ENCODE results near the gene SPPL2B. TPM values are rescaled to one million over a fixed set of nuclear protein-coding genes. Genes with fewer than 3 reads are reported as not detected.

SPPL2B gene
- polyA plus RNA-seq, 3 donors, result 52.5 to 129 (median 80.4) TPM

DNA sequence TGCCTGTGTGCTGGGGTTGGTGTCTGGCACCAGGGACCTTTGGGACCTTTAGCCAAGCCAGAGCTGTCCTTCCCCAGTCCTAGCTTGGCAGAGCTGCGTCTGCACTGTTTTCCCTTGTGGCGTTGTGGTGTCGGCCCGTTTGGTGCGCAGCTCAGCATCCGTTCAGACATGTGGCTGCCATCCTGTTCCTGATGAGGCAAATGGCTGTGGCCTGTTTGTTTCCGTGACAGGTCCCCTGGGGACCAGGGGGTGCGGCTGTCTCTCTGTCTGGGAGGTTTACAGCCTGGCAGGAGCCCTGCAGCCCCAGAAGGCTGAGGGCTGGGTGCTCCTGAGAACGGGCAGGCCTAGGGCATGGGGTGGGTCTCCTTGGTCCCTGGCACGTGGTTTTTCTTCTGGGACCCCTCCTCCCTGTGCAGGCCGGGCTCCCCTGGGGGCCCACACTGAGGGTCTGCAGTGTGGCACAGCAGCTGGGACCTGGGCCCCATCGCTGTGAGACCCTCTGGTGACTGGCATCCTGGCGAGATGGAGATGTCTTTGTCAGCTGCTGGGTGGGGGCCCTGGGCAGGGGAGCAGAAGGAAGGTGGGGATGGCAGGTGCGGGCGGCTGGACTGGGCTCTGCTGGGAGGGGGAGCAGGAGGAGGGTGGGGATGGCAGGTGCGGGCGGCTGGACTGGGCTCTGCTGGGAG, 4.0 kb downstream of the SPPL2B start:
- DNase-seq (ENCODE audit: extremely low read depth in 1 of 11, low read depth in 9 of 11, low spot score in 4 of 11), result no peak

GRCh38 chr19:2333027-2333806, 4.7 kb downstream of the SPPL2B start:
- no peak for DNase-seq (ENCODE audit: extremely low read depth in 1 of 11, low read depth in 9 of 11, low spot score in 4 of 11)

GRCh38 chr19:2333807-2334211, 5.3 kb downstream of the SPPL2B start:
- no peak for DNase-seq (ENCODE audit: extremely low read depth in 1 of 11, low read depth in 9 of 11, low spot score in 4 of 11)

- DNase-seq (ENCODE audit: extremely low read depth in 1 of 11, low read depth in 9 of 11, low spot score in 4 of 11), result no peak
These were observed 5.9 kb downstream of the SPPL2B start for GRCh38 chr19:2334426-2334825.

DNA sequence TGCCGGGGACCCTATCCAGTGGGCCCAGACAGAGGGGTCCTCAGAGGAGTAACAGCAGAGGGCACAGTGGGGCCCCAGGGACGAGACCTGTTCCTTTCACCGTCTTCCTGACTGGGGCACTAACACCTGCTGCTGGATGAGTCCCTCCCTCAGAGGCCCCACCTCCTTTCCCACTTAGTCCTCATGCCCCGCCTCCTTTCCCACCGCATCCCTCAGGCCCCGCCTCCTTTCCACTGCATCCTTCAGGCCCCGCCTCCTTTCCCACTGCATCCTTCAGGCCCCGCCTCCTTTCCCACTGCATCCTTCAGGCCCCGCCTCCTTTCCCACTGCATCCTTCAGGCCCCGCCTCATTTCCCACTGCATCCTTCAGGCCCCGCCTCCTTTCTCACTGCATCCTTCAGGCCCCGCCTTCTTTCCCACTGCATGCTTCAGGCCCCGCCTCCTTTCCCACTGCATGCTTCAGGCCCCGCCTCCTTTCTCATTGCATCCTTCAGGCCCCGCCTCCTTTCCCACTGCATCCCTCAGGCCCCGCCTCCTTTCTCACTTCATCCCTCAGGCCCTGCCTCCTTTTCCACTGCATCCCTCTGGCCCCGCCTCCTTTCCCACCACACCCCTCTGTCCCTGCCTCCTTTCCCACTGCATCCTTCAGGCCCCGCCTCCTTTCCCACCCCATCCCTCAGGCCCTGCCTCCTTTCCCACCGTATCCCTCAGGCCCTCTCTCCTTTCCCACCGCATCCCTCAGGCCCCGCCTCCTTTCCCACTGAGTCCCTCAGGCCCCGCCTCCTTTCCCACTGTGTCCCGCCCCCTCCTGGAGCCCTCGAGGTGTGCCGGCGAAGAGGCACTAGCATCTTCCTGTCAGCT, 6.7 kb downstream of the SPPL2B start:
- no peak for DNase-seq (ENCODE audit: extremely low read depth in 1 of 11, low read depth in 9 of 11, low spot score in 4 of 11)

DNA sequence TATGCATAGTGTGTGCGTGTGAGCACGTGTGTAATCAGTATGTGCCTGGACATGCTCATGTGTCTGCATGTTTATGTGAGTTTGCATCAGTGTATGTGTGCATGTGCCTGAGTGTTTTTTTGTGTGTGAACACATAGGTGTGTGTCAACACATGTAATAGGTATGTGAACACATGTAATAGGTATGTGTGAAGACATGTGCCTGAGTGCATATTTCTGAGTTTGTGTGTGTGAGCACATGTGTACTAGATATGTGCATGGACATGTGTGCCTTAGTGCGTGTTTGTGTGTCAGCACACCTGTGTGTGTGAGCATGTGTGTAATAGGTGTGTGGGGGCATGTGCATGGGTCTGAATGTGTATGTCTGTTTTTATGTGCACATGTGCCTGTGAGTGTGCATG, 7.4 kb downstream of the SPPL2B start:
- DNase-seq (ENCODE audit: extremely low read depth in 1 of 11, low read depth in 9 of 11, low spot score in 4 of 11), result no peak

- DNase-seq (ENCODE audit: extremely low read depth in 1 of 11, low read depth in 9 of 11, low spot score in 4 of 11), result no peak
These were observed 8.2 kb downstream of the SPPL2B start for GRCh38 chr19:2336528-2337328.

- DNase-seq (ENCODE audit: extremely low read depth in 1 of 11, low read depth in 9 of 11, low spot score in 4 of 11), result peak in 10 of 11 donors; percentile 48 to 85 (median 72)
These were observed 8.8 kb downstream of the SPPL2B start for GRCh38 chr19:2337329-2337707.

GRCh38 chr19:2338055-2338615, 9.7 kb downstream of the SPPL2B start:
- no peak for DNase-seq (ENCODE audit: extremely low read depth in 1 of 11, low read depth in 9 of 11, low spot score in 4 of 11)

GRCh38 chr19:2338751-2339643, 10.5 kb downstream of the SPPL2B start:
- no peak for DNase-seq (ENCODE audit: extremely low read depth in 1 of 11, low read depth in 9 of 11, low spot score in 4 of 11)

DNA sequence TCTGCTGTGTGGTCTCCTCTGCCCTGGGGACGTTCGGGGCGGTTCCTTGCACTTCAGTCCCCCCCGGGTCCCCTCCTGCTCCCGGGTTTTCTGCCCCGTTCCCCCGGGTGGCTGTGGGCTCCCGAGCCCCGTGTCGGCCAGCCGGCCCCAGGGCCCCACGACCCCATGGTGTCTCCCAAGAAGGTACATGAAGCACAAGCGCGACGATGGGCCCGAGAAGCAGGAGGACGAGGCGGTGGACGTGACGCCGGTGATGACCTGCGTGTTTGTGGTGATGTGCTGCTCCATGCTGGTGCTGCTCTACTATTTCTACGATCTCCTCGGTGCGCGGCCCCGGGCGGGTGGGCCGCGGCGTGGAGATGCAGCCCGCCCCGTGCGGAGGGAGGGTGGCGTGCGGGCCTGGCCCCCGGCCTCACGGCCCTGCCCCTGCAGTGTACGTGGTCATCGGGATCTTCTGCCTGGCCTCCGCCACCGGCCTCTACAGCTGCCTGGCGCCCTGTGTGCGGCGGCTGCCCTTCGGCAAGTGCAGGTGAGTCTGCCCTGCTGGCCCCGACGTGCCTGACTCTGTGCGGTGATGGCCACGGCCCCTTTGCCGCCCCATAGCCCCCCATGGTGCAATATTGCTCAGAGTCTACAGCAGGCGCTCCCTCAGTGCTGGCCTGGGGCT, 11.3 kb downstream of the SPPL2B start:
- no peak for DNase-seq (ENCODE audit: extremely low read depth in 1 of 11, low read depth in 9 of 11, low spot score in 4 of 11)

DNA sequence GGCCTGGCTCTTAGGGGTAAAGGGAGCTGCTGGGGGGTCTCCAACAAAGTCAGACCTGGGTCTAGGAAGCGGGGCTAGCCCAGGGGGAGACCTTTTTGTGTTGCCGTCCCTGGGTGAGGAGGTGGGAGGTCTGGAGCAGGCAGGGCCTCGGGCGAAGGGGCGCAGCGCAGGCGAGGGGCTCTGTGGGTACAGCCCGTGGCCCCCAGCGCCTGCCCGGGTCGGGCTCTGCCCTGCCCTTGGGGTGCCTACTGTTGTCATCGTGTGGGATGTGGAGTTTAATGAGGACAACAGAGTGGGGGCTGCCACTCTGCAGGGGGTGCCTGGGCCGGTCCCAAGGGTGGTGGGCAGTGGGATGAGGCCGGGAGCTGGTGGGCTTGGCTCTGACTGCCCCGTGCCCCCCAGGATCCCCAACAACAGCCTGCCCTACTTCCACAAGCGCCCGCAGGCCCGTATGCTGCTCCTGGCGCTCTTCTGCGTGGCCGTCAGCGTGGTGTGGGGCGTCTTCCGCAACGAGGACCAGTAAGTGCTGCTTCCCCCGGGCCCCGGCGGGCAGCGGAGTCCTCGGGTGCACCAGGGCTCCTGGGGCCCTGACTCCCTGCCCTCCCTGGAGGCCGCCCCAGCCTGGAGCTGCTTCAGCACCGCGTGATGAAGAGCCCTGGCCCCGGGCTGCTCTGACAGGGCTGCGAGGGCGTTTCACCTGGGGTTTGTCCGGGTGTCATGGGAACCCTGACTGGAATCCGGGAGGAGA, 12.2 kb downstream of the SPPL2B start:
- DNase-seq (ENCODE audit: extremely low read depth in 1 of 11, low read depth in 9 of 11, low spot score in 4 of 11), result no peak

DNA sequence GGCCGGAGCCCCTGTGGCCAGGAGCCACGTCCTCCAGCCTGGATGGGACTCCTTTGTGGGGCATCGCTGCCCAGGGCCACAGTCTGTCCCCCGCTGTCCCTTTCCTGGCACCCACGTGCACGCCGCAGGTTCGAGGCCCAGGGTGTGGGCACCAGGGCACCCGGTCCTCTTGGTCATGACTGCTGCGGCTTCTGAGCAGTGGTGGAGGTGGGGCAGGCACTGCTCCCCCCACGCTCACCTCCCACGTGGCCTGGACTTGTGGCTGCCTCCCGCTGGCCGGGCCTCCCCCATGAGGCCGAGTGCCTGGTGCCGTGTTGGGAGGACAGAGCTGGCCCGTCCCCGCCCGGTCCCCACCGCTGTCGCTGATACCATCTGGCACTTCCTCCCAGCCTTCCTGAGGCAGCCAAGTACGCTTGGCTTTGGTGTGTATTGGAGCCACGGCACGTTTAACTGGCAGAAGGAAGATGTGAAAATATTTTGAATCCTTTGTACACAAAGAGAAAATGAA, 12.8 kb downstream of the SPPL2B start:
- no peak for DNase-seq (ENCODE audit: extremely low read depth in 1 of 11, low read depth in 9 of 11, low spot score in 4 of 11)

GRCh38 chr19:2341982-2342381, 13.5 kb downstream of the SPPL2B start:
- DNase-seq (ENCODE audit: extremely low read depth in 1 of 11, low read depth in 9 of 11, low spot score in 4 of 11), result no peak

- DNase-seq (ENCODE audit: extremely low read depth in 1 of 11, low read depth in 9 of 11, low spot score in 4 of 11), result no peak
These were observed 14.3 kb downstream of the SPPL2B start for GRCh38 chr19:2342656-2343288.

Data from renal cortex interstitium (tissue), 11 donors.